ENCODE measurements around the gene GPR18.
A peak's percentile ranks its signal among the peaks of the same experiment; 100 is the strongest.
"Not testable (repeated sequence)": the region's sequence is repeated elsewhere in the genome, so short reads cannot be mapped to it uniquely, and the experiment has no call there.

Gene GPR18

DNA sequence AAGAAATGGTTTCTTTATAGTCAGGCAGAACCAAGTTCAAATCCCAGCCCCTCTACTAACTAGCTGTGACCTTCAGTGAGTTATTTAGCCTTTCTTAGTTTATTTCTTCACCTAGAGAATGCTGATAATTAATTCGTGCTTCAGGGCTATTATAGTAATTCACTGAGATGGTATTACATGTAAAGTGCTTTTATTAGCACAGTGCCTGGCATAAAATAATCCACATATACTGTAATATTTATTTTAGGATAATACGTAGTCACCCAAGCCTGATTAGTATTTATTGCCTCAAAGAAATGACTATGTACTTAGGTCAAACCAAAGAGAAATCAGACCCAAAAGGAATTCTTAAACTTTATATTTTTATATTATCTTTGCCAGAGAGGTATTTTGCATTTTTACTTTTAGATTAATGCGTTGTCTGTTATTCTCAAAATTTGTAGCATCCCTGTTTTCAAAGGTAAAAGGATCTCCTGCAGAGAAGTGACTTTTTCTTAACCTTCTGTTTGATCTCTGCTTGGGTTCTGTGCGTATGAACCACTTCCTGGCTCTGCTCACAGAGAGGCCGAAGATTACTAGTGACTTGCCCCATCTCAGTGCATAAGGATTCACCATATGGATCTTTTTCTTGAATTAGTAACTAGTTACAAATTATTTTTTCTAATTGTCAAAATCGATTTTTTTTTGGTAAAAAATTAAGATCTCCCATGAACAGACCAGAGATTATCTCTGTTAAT is 37.8 kb downstream of the GPR18 start:
- H3K4me3 Mint-ChIP-seq = peak overlapping the region; percentile 68
- H3K27ac Mint-ChIP-seq = peak overlapping the region; percentile 89
- H3K27me3 Mint-ChIP-seq = no peaks in the 10 kb centered on the region
- no peaks in the 10 kb centered on the region for H3K9me3 Mint-ChIP-seq (ENCODE audit: low read depth)
- peaks cover 7% of the 10 kb centered on the region for H3K36me3 Mint-ChIP-seq
- peaks cover 89% of the 10 kb centered on the region for H3K4me1 Mint-ChIP-seq (ENCODE audit: low read depth)

DNA sequence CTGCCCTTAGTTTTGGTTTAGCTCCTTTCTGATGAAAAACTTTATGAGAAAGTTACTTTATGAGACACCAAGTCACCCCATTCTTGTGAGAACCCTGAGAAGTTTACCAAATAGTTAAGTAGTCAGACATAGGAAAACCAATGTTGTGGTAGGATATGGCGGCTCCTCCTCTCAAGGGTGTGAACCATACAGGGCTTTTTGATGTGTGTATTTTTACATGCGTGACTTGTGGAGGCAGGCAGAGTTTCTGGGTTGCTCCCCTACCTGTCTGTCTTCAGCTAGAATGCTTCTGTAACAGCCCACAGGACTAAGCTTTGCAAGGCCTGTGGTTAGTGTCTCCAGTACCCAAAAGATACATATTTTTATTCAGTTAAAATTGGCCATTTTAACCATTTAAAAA is 39.2 kb downstream of the GPR18 start:
- H3K4me3 Mint-ChIP-seq = peak overlapping the region; percentile 78
- H3K36me3 Mint-ChIP-seq = peaks cover 9% of the 10 kb centered on the region
- H3K9me3 Mint-ChIP-seq (ENCODE audit: low read depth) = no peaks in the 10 kb centered on the region
- H3K4me1 Mint-ChIP-seq (ENCODE audit: low read depth) = peaks cover 89% of the 10 kb centered on the region
- no peaks in the 10 kb centered on the region for H3K27me3 Mint-ChIP-seq
- H3K27ac Mint-ChIP-seq = peak overlapping the region; percentile 92

DNA sequence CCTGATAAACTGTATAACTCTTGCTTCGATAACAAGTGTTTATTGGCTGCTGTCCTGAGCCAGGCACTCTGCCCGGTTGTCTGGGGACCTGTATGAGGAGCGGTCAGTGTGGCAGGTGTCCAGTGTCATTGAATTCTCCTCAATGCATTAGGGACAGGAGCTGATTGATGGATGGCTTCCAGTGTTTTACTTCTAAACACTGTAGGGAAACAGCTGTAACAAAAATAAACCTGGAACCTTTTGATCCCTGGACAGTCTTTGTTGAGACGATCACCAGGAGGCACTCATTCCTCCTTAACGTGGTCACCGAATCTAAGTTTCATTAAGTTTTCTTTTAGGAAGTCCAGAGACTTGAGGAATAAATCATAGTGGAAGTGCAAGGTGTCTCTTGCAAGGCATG is 39.6 kb downstream of the GPR18 start:
- Mint-ChIP-seq H3K4me1 (ENCODE audit: low read depth) (peaks cover 87% of the 10 kb centered on the region), H3K9me3 (ENCODE audit: low read depth) (no peaks in the 10 kb centered on the region), H3K4me3 (peak overlapping the region; percentile 78), H3K36me3 (peaks cover 9% of the 10 kb centered on the region), H3K27ac (peak overlapping the region; percentile 92), H3K27me3 (no peaks in the 10 kb centered on the region)

DNA sequence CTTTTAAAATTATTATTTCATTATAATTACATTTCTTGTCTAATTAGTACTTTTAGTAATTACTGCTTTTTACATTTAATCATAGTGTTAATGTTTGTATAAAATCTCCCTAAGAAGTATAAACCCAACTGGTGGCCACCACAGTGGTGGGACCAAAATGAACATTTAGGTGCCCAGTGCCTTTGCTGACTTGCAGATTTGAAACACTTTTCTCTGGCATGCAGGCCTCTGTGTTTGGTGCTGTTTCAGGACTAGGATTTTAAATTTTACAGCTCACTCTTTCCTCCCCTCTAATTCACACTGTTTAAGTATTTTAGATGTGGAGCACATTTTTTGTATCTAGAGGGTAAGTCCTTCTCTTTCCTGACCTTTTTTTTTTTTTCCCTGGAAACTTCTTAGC is 40.1 kb downstream of the GPR18 start:
- no peaks in the 10 kb centered on the region for H3K9me3 Mint-ChIP-seq (ENCODE audit: low read depth)
- H3K36me3 Mint-ChIP-seq = peaks cover 9% of the 10 kb centered on the region
- peaks cover 85% of the 10 kb centered on the region for H3K4me1 Mint-ChIP-seq (ENCODE audit: low read depth)
- no peaks in the 10 kb centered on the region for H3K27me3 Mint-ChIP-seq
- peak overlapping the region; percentile 92 for H3K27ac Mint-ChIP-seq
- H3K4me3 Mint-ChIP-seq = peak overlapping the region; percentile 78

DNA sequence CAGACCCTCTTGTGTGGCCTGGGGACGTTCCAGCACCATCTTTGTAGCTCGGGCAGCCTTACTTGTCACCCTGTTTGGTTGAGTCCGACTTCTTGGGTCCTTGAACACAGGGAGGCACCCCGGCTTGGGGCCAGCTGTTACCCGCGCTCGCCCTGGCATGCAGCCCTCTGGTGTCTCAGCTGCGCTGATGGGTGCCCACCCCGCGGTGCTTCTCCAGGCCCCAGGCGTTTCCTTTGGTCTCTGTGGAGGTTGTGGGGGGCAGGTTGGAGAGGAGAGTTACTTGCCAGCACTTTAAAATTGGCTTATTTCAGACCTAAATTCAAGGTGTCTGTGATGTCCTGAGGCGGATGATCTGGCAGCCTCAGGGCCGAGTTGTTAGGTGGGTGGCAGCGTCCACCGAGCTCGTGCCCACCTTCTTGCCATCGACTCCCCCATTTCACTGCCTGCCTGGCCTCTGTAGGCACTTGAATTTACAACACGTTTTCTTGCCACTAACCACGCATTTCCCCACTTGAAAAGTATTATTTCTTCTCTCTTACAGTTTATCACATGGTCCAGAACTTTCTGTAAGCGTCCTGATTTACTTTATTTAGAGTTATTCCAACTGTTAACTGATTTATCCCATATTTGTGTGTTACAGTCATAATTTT is 40.6 kb downstream of the GPR18 start:
- Mint-ChIP-seq H3K36me3 (peaks cover 9% of the 10 kb centered on the region), H3K4me3 (peak overlapping the region; percentile 82), H3K27ac (peak overlapping the region; percentile 92), H3K4me1 (ENCODE audit: low read depth) (peaks cover 84% of the 10 kb centered on the region), H3K27me3 (no peaks in the 10 kb centered on the region), H3K9me3 (ENCODE audit: low read depth) (no peaks in the 10 kb centered on the region)

DNA sequence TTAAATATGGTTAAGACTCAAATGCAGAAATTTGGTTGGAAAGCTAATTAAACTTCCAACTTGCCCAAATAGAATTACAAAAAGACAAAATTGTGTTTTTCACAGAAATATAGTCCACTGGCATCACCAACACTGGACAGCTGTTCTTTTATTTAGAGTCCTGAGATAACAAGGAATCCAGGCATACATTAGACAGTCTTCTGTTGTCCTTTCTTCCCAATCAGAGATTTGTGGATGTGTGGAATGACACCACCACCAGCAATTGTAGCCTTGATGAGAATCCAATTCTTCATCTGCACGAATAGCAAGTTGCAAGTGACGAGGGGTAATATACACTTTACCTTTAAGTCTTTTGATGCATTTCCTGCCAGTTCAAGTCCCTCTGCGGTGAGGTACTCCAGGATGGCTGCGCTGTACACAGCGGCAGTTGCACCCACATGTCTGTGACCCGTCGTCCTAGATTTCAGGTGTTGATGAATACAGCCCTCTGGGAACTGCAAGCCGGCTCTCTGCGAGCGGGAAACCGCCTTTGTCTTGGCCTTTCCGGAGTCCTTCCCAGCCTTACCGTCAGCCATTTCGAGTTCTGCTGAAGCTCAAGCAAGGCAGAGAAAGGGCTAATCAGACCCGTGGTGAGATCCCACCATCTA is 42.9 kb downstream of the GPR18 start:
- Mint-ChIP-seq H3K27ac (peak overlapping the region; percentile 92), H3K27me3 (no peaks in the 10 kb centered on the region), H3K4me3 (peak overlapping the region; percentile 82), H3K36me3 (peaks cover 14% of the 10 kb centered on the region), H3K4me1 (ENCODE audit: low read depth) (peaks cover 82% of the 10 kb centered on the region), H3K9me3 (ENCODE audit: low read depth) (no peaks in the 10 kb centered on the region)

DNA sequence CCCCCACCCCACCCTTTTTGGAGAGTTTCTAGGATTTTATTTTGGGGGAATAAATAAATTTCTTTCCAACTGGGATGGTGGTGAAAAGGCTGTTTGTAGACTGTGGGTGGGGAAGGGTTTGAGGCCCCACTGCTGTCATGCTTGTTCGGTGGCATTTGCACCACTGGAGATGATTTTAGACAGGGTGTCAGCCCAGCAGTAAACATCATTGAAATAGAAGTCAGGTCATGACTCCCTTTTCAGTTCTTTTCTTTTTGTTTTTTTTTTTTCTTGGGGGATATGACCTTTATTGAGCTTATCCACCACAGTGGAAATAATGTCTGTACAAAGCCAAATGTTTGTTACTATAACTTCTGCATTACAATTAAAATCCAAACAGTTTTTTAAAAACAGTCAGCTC is 43.4 kb downstream of the GPR18 start:
- Mint-ChIP-seq H3K4me3 (peak overlapping the region; percentile 82), H3K36me3 (peaks cover 14% of the 10 kb centered on the region), H3K27me3 (no peaks in the 10 kb centered on the region), H3K9me3 (ENCODE audit: low read depth) (no peaks in the 10 kb centered on the region), H3K4me1 (ENCODE audit: low read depth) (peaks cover 80% of the 10 kb centered on the region), H3K27ac (peak overlapping the region; percentile 92)

DNA sequence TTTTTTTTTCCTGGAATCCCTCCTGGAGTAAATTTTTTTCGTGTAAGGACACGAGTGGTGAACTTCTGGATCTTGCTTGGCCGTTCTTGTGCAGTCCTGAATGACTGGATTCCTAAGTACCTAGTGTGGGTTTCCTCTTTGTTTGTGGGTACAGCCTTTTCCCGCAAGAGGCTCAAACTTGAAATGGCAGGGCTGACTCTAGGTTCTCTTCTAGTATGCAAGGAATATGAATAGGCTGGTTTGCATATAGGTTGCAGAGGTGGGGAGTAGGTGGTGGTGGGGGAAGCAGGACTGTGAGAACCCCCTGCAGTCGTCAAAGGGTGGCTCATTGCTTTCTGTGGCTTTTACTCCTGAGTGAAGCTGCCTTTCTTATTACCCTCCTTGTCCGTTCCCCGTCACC is 43.9 kb downstream of the GPR18 start:
- Mint-ChIP-seq H3K9me3 (ENCODE audit: low read depth) (no peaks in the 10 kb centered on the region), H3K36me3 (peaks cover 14% of the 10 kb centered on the region), H3K4me3 (peak overlapping the region; percentile 82), H3K27me3 (no peaks in the 10 kb centered on the region), H3K4me1 (ENCODE audit: low read depth) (peaks cover 79% of the 10 kb centered on the region), H3K27ac (peak overlapping the region; percentile 92)

DNA sequence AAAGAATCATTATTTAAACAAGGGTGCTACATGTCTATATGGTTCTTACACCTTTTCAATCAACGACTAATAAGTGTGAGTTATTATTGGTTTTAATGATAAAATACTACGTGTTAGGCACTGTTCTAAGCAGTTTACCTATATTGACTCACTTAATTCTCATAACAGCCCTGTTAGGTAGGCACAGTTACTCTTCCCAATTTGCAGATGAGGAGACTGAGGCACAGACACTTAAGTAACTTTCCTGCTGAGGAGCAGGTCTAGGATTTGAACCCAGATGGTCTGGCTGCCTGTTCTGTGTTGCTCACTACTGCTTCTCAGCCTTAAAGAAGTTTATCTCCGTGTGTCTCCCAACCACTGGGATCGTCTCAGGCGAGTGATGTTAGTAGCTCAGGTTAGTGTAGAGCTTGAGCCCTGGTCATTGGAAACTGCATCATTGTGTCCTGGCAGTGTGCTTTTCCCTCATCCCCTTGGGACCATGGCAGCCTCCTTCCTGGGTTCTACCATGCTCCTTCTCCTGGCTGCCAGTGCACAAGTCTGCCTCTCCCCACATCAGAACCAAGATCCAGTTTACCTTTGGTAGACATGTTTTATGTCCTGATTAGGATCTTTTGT is 46.7 kb downstream of the GPR18 start:
- no peaks in the 10 kb centered on the region for H3K27me3 Mint-ChIP-seq
- peaks cover 17% of the 10 kb centered on the region for H3K36me3 Mint-ChIP-seq
- peaks cover 78% of the 10 kb centered on the region for H3K4me1 Mint-ChIP-seq (ENCODE audit: low read depth)
- peak overlapping the region; percentile 65 for H3K4me3 Mint-ChIP-seq
- H3K9me3 Mint-ChIP-seq (ENCODE audit: low read depth) = no peaks in the 10 kb centered on the region
- H3K27ac Mint-ChIP-seq = peak overlapping the region; percentile 86

DNA sequence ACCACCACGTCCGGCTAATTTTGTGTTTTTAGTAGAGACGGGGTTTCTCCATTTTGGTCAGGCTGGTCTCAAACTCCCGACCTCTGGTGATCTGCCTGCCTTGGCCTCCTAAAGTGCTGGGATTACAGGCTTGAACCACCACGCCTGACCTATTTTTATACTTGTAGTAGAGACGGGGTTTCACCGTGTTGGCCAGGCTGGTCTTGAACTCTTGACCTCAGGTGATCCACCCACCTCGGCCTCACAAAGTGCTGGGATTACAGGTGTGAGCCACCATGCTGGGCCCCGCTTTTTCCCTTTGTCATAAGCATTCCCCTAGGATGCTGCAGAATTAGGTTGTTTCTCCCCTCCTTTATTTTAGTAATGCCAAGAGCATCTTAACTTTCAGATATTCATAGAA is 47.6 kb downstream of the GPR18 start:
- H3K36me3 Mint-ChIP-seq = peaks cover 21% of the 10 kb centered on the region
- H3K4me3 Mint-ChIP-seq = peak overlapping the region; percentile 65
- H3K27ac Mint-ChIP-seq = peak overlapping the region; percentile 86
- H3K4me1 Mint-ChIP-seq (ENCODE audit: low read depth) = peaks cover 83% of the 10 kb centered on the region
- not testable (repeated sequence) for H3K27me3 Mint-ChIP-seq; H3K9me3 Mint-ChIP-seq (ENCODE audit: low read depth)

DNA sequence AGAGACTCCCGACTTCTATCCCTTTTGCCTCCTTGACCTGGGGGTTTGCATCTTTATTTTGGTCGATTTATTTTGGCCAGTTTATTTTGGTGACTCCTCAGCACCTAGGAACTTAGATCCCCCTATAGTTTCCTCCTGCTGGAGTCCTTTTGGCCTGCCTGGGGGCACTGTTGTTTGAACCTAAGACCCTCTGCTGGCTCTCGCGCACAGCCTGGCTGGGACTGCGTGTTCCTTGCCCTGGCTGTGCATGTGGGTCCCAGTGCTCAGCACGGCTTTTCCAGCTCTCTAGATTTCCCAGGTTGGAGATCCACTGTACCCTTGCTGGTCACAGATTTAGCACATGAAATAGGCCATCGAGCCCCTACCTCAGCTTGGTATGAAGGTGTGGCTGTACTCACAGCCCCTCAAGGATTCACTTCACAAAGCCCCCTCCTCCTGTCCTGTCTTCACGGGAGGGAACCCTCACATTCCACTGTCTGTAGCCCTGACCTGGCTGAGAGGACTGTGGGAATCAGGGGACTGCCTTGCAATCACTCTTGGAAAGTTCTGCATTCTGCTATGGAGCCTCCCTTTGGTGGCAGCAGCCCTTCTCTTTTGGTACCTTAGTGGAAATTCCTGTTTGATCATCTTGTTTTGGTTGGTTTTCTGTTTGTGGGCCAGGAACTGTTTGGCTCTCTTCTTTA is 49.2 kb downstream of the GPR18 start:
- Mint-ChIP-seq H3K4me3 (peak overlapping the region; percentile 28), H3K9me3 (ENCODE audit: low read depth) (no peaks in the 10 kb centered on the region), H3K36me3 (peaks cover 18% of the 10 kb centered on the region), H3K27ac (peak overlapping the region; percentile 73), H3K4me1 (ENCODE audit: low read depth) (peaks cover 82% of the 10 kb centered on the region), H3K27me3 (no peaks in the 10 kb centered on the region)

DNA sequence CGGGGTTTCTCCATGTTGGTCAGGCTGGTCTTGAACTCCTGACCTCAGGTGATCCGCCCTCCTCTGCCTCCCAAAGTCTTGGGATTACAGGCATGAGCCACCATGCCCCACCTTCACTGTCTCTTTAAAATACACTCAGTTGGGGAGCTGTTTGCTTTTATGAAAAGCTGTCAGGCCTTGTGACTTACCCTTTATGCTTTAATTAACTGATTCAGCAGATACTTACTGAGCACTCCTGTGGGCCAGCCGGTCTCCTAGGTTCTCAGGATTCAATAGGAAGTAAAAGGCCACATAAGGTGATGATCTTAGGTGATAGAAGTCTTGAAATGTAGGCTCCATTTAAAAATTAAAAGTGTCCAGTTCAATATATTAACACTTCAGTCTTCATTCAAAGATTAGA is 50.0 kb downstream of the GPR18 start:
- H3K36me3 Mint-ChIP-seq = peaks cover 18% of the 10 kb centered on the region
- no peak overlapping the region for H3K4me3 Mint-ChIP-seq
- no peaks in the 10 kb centered on the region for H3K27me3 Mint-ChIP-seq
- H3K9me3 Mint-ChIP-seq (ENCODE audit: low read depth) = no peaks in the 10 kb centered on the region
- H3K27ac Mint-ChIP-seq = no peak overlapping the region
- H3K4me1 Mint-ChIP-seq (ENCODE audit: low read depth) = peaks cover 85% of the 10 kb centered on the region

DNA sequence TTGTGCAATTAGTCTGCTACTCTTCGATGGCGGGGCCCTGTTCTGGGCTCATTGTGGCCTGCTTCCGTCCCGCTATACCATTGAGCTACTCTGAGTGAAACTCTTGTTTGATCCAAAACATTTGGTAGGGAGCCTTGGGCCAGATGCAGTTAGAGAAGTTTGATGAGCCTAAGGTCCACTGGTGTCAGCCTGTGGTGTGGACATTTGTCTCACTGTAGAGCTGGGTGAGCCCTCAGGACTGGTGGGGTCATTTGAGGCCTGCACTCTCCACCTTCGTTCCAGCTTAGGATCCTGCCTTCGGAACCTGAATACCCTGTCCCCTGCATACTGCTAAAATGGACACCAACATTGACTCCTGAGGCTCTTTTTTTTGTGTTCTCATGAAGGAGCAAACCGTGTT is 50.7 kb downstream of the GPR18 start:
- Mint-ChIP-seq H3K36me3 (peaks cover 18% of the 10 kb centered on the region), H3K27me3 (no peaks in the 10 kb centered on the region), H3K4me3 (peak overlapping the region; percentile 52), H3K27ac (no peak overlapping the region), H3K4me1 (ENCODE audit: low read depth) (peaks cover 83% of the 10 kb centered on the region), H3K9me3 (ENCODE audit: low read depth) (no peaks in the 10 kb centered on the region)

DNA sequence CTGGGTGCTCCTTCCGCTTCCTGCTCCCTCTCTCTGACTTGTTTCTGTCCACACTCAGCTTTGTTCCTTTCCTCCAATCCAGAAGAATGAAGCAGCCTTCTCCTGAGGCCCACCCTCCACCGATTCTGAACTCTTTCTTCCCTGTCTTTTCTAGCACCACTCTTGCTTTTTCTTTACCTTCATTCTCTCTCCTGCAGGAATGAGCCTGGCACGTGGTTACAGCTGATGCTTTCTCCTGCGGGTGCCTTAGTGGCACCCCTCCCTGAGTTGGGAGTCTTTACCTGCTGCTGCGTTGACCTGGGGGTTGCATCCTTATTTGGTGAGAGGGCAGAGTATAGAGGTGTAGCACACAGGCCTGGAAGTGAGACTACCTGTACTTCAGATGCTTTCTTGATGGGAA is 51.3 kb downstream of the GPR18 start:
- Mint-ChIP-seq H3K36me3 (peaks cover 16% of the 10 kb centered on the region), H3K27me3 (no peaks in the 10 kb centered on the region), H3K27ac (peak overlapping the region; percentile 73), H3K9me3 (ENCODE audit: low read depth) (no peaks in the 10 kb centered on the region), H3K4me1 (ENCODE audit: low read depth) (peaks cover 83% of the 10 kb centered on the region), H3K4me3 (peak overlapping the region; percentile 64)
